ENCODE results near the gene ADGRV1. TPM values are rescaled to one million over a fixed set of nuclear protein-coding genes. Genes with fewer than 3 reads are reported as not detected.

ADGRV1 gene
- total RNA-seq, 1 donor from 2014 or later = 0.69 TPM

GRCh38 chr5:90545511-90545910 lies 13.1 kb upstream of the ADGRV1 start:
- H3K4me3 ChIP-seq (ENCODE audit: low read depth, low read length) = no peak overlapping the region
- TF ChIP-seq CTCF (conservative IDR thresholded peaks at IDR 0.05; ENCODE audit: low read depth, low read length) = no peak
- no peak for DNase-seq (ENCODE audit: low read depth)

- no peak for TF ChIP-seq CTCF (conservative IDR thresholded peaks at IDR 0.05; ENCODE audit: low read depth, low read length)
Observed at GRCh38 chr5:90546216-90546837, 12.3 kb upstream of the ADGRV1 start.

GRCh38 chr5:90547072-90547536 lies 11.5 kb upstream of the ADGRV1 start:
- no peak for DNase-seq (ENCODE audit: low read depth)
- no peak for TF ChIP-seq CTCF (conservative IDR thresholded peaks at IDR 0.05; ENCODE audit: low read depth, low read length)
- no peak overlapping the region for H3K4me3 ChIP-seq (ENCODE audit: low read depth, low read length)

More at GRCh38 chr5:90546216-90546837, 12.3 kb upstream of the ADGRV1 start:
- DNase-seq (ENCODE audit: low read depth) = no peak
- H3K4me3 ChIP-seq (ENCODE audit: low read depth, low read length) = no peak overlapping the region

GRCh38 chr5:90548069-90548593 lies 10.5 kb upstream of the ADGRV1 start:
- no peak for DNase-seq (ENCODE audit: low read depth)
- no peak for TF ChIP-seq CTCF (conservative IDR thresholded peaks at IDR 0.05; ENCODE audit: low read depth, low read length)
- no peak overlapping the region for H3K4me3 ChIP-seq (ENCODE audit: low read depth, low read length)

GRCh38 chr5:90549223-90549622 lies 9.4 kb upstream of the ADGRV1 start:
- no peak for DNase-seq (ENCODE audit: low read depth)
- no peak for TF ChIP-seq CTCF (conservative IDR thresholded peaks at IDR 0.05; ENCODE audit: low read depth, low read length)
- H3K4me3 ChIP-seq (ENCODE audit: low read depth, low read length) = no peak overlapping the region

GRCh38 chr5:90549729-90550275 lies 8.8 kb upstream of the ADGRV1 start:
- DNase-seq (ENCODE audit: low read depth) = no peak
- no peak overlapping the region for H3K4me3 ChIP-seq (ENCODE audit: low read depth, low read length)
- no peak for TF ChIP-seq CTCF (conservative IDR thresholded peaks at IDR 0.05; ENCODE audit: low read depth, low read length)

- H3K4me3 ChIP-seq (ENCODE audit: low read depth, low read length) = no peak overlapping the region
- DNase-seq (ENCODE audit: low read depth) = no peak
- no peak for TF ChIP-seq CTCF (conservative IDR thresholded peaks at IDR 0.05; ENCODE audit: low read depth, low read length)
Observed at GRCh38 chr5:90550963-90551362, 7.6 kb upstream of the ADGRV1 start.
